Ishikawa (cell line): ENCODE data around the gene GDAP2.

Experiments used
- EP300 ChIP-seq: IDR thresholded peaks from 2 replicates; pipeline ENCODE4 v1.6.1; 2012; ENCODE audit warnings: borderline replicate concordance
- NFIC ChIP-seq: IDR thresholded peaks from 2 replicates; pipeline ENCODE4 v1.6.1; 2012
- RAD21 ChIP-seq: IDR thresholded peaks from 2 replicates; pipeline ENCODE4 v1.6.1; 2012; ENCODE audit warnings: low read depth
- TCF12 ChIP-seq: IDR thresholded peaks from 2 replicates; pipeline ENCODE4 v1.6.1; 2012; ENCODE audit warnings: low read depth
- TEAD4 ChIP-seq: IDR thresholded peaks from 2 replicates; pipeline ENCODE4 v1.6.1; 2012
- YY1 ChIP-seq: IDR thresholded peaks from 2 replicates; pipeline ENCODE4 v1.6.1; 2012; ENCODE audit warnings: low read depth
- TF ChIP-seq, protein P1 (sequence below): IDR thresholded peaks from 2 replicates; pipeline ENCODE4 v1.6.1; 2012

DNA sequence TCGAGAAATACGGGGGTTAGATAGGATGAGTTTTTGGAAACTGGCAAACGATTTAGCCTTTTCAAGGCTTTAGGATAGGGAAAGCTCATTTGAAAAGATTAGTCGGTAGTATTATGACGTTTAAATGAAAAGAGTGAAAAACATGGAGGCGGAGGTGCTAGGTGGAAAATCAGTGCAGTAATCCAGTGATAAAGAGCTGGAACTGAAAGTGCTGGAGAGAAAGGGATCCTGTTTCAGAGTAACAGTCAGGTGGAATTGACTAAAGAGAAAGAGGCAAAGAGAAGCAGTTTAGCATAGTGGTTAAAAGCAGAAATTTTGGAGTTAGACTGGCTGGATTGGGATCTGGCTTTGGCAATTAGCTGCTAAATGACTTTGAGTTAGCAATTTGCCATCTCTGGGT lies 1.1 kb upstream of the GDAP2 start:
- TF ChIP-seq NFIC, result no peak
- no peak for TF ChIP-seq TEAD4
- TF ChIP-seq, protein P1, sequence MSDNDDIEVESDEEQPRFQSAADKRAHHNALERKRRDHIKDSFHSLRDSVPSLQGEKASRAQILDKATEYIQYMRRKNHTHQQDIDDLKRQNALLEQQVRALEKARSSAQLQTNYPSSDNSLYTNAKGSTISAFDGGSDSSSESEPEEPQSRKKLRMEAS, result no peak
- TF ChIP-seq TCF12, result no peak
- TF ChIP-seq EP300, result no peak
- TF ChIP-seq RAD21, result no peak
- TF ChIP-seq YY1, result no peak
